Measurements from ENCODE around the gene GRIK5.

DNA sequence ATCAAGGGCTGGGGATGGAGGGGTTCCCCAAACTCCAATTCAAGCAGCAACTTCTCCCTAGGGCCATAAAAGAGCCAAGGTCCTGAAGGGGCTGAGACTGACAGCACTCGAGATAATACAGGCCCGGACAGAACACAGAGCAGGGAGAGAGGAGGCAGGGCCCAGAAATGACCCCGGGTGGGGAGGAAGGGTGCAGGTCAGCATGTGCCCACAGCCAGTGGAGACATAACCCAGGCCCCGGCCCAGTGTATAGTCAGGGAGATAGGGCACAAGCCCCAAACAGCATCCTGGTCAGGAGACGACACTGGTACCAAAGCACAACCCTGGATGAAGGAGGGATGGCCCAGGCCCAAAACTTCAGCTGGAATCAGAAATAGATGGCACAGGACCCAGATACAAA, 47.4 kb downstream of the GRIK5 start:
- TF ChIP-seq, protein P1, sequence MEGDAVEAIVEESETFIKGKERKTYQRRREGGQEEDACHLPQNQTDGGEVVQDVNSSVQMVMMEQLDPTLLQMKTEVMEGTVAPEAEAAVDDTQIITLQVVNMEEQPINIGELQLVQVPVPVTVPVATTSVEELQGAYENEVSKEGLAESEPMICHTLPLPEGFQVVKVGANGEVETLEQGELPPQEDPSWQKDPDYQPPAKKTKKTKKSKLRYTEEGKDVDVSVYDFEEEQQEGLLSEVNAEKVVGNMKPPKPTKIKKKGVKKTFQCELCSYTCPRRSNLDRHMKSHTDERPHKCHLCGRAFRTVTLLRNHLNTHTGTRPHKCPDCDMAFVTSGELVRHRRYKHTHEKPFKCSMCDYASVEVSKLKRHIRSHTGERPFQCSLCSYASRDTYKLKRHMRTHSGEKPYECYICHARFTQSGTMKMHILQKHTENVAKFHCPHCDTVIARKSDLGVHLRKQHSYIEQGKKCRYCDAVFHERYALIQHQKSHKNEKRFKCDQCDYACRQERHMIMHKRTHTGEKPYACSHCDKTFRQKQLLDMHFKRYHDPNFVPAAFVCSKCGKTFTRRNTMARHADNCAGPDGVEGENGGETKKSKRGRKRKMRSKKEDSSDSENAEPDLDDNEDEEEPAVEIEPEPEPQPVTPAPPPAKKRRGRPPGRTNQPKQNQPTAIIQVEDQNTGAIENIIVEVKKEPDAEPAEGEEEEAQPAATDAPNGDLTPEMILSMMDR (IDR thresholded peaks at IDR 0.05; ENCODE audit: low read depth, low read length), result no peak
- TF ChIP-seq, protein P2, sequence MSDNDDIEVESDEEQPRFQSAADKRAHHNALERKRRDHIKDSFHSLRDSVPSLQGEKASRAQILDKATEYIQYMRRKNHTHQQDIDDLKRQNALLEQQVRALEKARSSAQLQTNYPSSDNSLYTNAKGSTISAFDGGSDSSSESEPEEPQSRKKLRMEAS (IDR thresholded peaks at IDR 0.05; ENCODE audit: low read depth, low read length), result no peak
- TF ChIP-seq POLR2A (IDR thresholded peaks at IDR 0.05; ENCODE audit: extremely low read depth, insufficient read length) (no peak), MYC (IDR thresholded peaks at IDR 0.05; ENCODE audit: low read depth, low read length) (no peak)

Data from NB4 (cell line).